Testis (tissue), 3 donors: ENCODE measurements around the gene NUP54. TPM values are rescaled to one million over a fixed set of nuclear protein-coding genes. Genes with fewer than 3 reads are reported as not detected.

ENCODE experiments used
- DNase-seq: peaks from one replicate; pipeline ENCODE4 v3.0.0-alpha.2; 2019
- H3K27ac ChIP-seq, 2 donors: fragments of 200-600 bp; sonication (generic); one replicate each; pipeline ENCODE4 v1.5.1; 2019
- H3K27me3 ChIP-seq: fragments of 200-600 bp; sonication (generic); one replicate; pipeline ENCODE4 v1.5.1; 2019
- H3K36me3 ChIP-seq: fragments of 200-600 bp; sonication (generic); one replicate; pipeline ENCODE4 v1.5.1; 2017; ENCODE audit warnings: low read depth; ENCODE audit errors: missing control alignments
- H3K4me1 ChIP-seq: fragments of 200-600 bp; sonication (generic); one replicate; pipeline ENCODE4 v1.5.1; 2019
- H3K4me3 ChIP-seq, 2 donors: fragments of 200-600 bp; sonication (generic); one replicate each; pipeline ENCODE4 v1.5.1; 2017 to 2019
- H3K9me3 ChIP-seq: fragments of 200-600 bp; sonication (generic); one replicate; pipeline ENCODE4 v1.5.1; 2017
- CTCF ChIP-seq, 3 experiments: fragments of 450-650 bp in 2 of 3; fragments of 200-600 bp in 1 of 3; sonication (generic) in 1 of 3; IDR thresholded peaks; one replicate each; pipeline ENCODE4 v1.5.1; 2016 to 2019; ENCODE audit warnings: antibody characterized with exemption in 3 of 3, mild to moderate bottlenecking in 2 of 3, moderate library complexity in 1 of 3
- POLR2A ChIP-seq: fragments of 450-650 bp; IDR thresholded peaks from one replicate; pipeline ENCODE4 v1.6.1; 2017; ENCODE audit warnings: antibody characterized with exemption, mild to moderate bottlenecking, moderate library complexity
- WGBS, 2 donors: methylation state at CpG; one replicate each; pipeline ENCODE4 v1.1.5; 2018; 5-methylcytosine and 5-hydroxymethylcytosine counted together
- intact Hi-C: fragments of 100-400 bp; cut with DNase I; formaldehyde crosslinking; loops from one replicate; pipeline ENCODE4 v1.15.1; 2023; ENCODE audit warnings: low total_unique reads
- polyA plus RNA-seq: library from polyadenylated mRNA; stranded (reverse); fragments of 350-450 nt; fragmentation: Illumina TruSeq; extraction: RNeasy Lipid Tissue Mini Kit (QIAGEN cat#74804); gene quantifications from one replicate; pipeline ENCODE4 v1.2.3, GENCODE V29; 2014; ENCODE audit warnings: low read depth, low replicate concordance; ENCODE audit not compliant: insufficient read depth
- total RNA-seq, 2 donors: library from RNA; depleted of rRNA; stranded (reverse); fragments of >200 nt; gene quantifications; one replicate each; pipeline ENCODE4 v1.2.3, GENCODE V29; 2016

NUP54 gene
- total and polyA plus RNA-seq, 3 donors from 2014 or later: 39.0 to 48.6 (median 45.0) TPM

- Histone ChIP-seq H3K36me3 (no peaks in the 10 kb centered on the region), H3K27ac (no peak overlapping the region), H3K4me3 (no peak overlapping the region), H3K4me1 (no peaks in the 10 kb centered on the region), H3K9me3 (no peaks in the 10 kb centered on the region), H3K27me3 (no peaks in the 10 kb centered on the region)
- no peak for TF ChIP-seq CTCF (IDR thresholded peaks at IDR 0.05)
- TF ChIP-seq POLR2A: no peak
- DNase-seq: no peak
- WGBS, 2 donors: 84 to 90% methylated on average over 3 of the region's 3 CpGs
- intact Hi-C loops: no loop called here
Measured at GRCh38 chr4:76083386-76083988, 64.7 kb downstream of the NUP54 start.

- Histone ChIP-seq H3K9me3 (no peaks in the 10 kb centered on the region), H3K4me3 (no peak overlapping the region), H3K36me3 (no peaks in the 10 kb centered on the region), H3K27ac (no peak overlapping the region), H3K27me3 (no peaks in the 10 kb centered on the region), H3K4me1 (no peaks in the 10 kb centered on the region)
- intact Hi-C loops: no loop called here
- TF ChIP-seq POLR2A: no peak
- no peak for TF ChIP-seq CTCF (IDR thresholded peaks at IDR 0.05)
- no peak for DNase-seq
- 45 to 60% methylated on average over 4 of the region's 4 CpGs for WGBS, 2 donors
Measured at GRCh38 chr4:76078033-76078613, 70.1 kb downstream of the NUP54 start.

- intact Hi-C loops: no loop called here
- Histone ChIP-seq H3K36me3 (no peaks in the 10 kb centered on the region), H3K27ac (no peak overlapping the region), H3K27me3 (no peaks in the 10 kb centered on the region), H3K4me1 (no peaks in the 10 kb centered on the region), H3K4me3 (no peak overlapping the region), H3K9me3 (no peaks in the 10 kb centered on the region)
- DNase-seq: no peak
- TF ChIP-seq CTCF (IDR thresholded peaks at IDR 0.05): no peak
- no peak for TF ChIP-seq POLR2A
- WGBS, 2 donors: 73 to 86% methylated on average over 4 of the region's 4 CpGs
Measured at GRCh38 chr4:76074993-76075600, 73.1 kb downstream of the NUP54 start.

- no peak for TF ChIP-seq POLR2A
- TF ChIP-seq CTCF (IDR thresholded peaks at IDR 0.05): no peak
- Histone ChIP-seq H3K36me3 (no peaks in the 10 kb centered on the region), H3K9me3 (no peaks in the 10 kb centered on the region), H3K4me3 (no peak within 1 kb of the TSS), H3K27ac (no peak within 1 kb of the TSS), H3K27me3 (no peaks in the 10 kb centered on the region), H3K4me1 (no peaks in the 10 kb centered on the region)
- 41 to 67% methylated on average over 1 of the region's 1 CpG for WGBS, 2 donors
- intact Hi-C loops: no loop called here
- no peak for DNase-seq
Measured at GRCh38 chr4:76074468-76074867, 73.7 kb downstream of the NUP54 start, which contains the start of gene ART3. Gene ART3, plus strand, starts transcription at chr4:76074709. Its CDS starts 1,181 bp downstream, at chr4:76075890.
